ENCODE results near the gene ZNF804A.

ZNF804A gene

GRCh38 chr2:184654945-184655344, 56.6 kb downstream of the ZNF804A start:
- no peak overlapping the region for H3K4me3 ChIP-seq (replicated peaks; ENCODE audit: low read depth, low read length)
- peak; percentile 72 for DNase-seq (ENCODE audit: low read depth)
- TF ChIP-seq CTCF (IDR thresholded peaks at IDR 0.05; ENCODE audit: low read length, missing control alignments), result no peak

GRCh38 chr2:184677171-184677570, 78.8 kb downstream of the ZNF804A start:
- TF ChIP-seq CTCF (IDR thresholded peaks at IDR 0.05; ENCODE audit: low read length, missing control alignments), result no peak
- peak; percentile 54 for DNase-seq (ENCODE audit: low read depth)
- H3K4me3 ChIP-seq (replicated peaks; ENCODE audit: low read depth, low read length), result no peak overlapping the region

- no peak for DNase-seq (ENCODE audit: low read depth)
- H3K4me3 ChIP-seq (replicated peaks; ENCODE audit: low read depth, low read length), result no peak overlapping the region
- no peak for TF ChIP-seq CTCF (IDR thresholded peaks at IDR 0.05; ENCODE audit: low read length, missing control alignments)
Measured at GRCh38 chr2:184679219-184680018, 81.1 kb downstream of the ZNF804A start.

- no peak overlapping the region for H3K4me3 ChIP-seq (replicated peaks; ENCODE audit: low read depth, low read length)
- DNase-seq (ENCODE audit: low read depth), result no peak
- TF ChIP-seq CTCF (IDR thresholded peaks at IDR 0.05; ENCODE audit: low read length, missing control alignments), result no peak
Measured at GRCh38 chr2:184680825-184681224, 82.5 kb downstream of the ZNF804A start.

- no peak overlapping the region for H3K4me3 ChIP-seq (replicated peaks; ENCODE audit: low read depth, low read length)
- DNase-seq (ENCODE audit: low read depth), result no peak
- TF ChIP-seq CTCF (IDR thresholded peaks at IDR 0.05; ENCODE audit: low read length, missing control alignments), result no peak
Measured at GRCh38 chr2:184681642-184682321, 83.5 kb downstream of the ZNF804A start.

- no peak for TF ChIP-seq CTCF (IDR thresholded peaks at IDR 0.05; ENCODE audit: low read length, missing control alignments)
- no peak overlapping the region for H3K4me3 ChIP-seq (replicated peaks; ENCODE audit: low read depth, low read length)
- DNase-seq (ENCODE audit: low read depth), result no peak
Measured at GRCh38 chr2:184683911-184684310, 85.6 kb downstream of the ZNF804A start.

Measured in fibroblast of pulmonary artery (primary cell).